NCI-H2107 treated with DMSO at 0.1 percent for 48 hours (cell line): ENCODE results near the gene GOLPH3L.
"Not testable (repeated sequence)": the region's sequence is repeated elsewhere in the genome, so short reads cannot be mapped to it uniquely, and the experiment has no call there.

Experiments
- DNase-seq: peaks from one replicate; lab custom pipeline; 2025; ENCODE audit not compliant: unreplicated experiment; lab: John Stamatoyannopoulos, UW

The GOLPH3L gene

DNA sequence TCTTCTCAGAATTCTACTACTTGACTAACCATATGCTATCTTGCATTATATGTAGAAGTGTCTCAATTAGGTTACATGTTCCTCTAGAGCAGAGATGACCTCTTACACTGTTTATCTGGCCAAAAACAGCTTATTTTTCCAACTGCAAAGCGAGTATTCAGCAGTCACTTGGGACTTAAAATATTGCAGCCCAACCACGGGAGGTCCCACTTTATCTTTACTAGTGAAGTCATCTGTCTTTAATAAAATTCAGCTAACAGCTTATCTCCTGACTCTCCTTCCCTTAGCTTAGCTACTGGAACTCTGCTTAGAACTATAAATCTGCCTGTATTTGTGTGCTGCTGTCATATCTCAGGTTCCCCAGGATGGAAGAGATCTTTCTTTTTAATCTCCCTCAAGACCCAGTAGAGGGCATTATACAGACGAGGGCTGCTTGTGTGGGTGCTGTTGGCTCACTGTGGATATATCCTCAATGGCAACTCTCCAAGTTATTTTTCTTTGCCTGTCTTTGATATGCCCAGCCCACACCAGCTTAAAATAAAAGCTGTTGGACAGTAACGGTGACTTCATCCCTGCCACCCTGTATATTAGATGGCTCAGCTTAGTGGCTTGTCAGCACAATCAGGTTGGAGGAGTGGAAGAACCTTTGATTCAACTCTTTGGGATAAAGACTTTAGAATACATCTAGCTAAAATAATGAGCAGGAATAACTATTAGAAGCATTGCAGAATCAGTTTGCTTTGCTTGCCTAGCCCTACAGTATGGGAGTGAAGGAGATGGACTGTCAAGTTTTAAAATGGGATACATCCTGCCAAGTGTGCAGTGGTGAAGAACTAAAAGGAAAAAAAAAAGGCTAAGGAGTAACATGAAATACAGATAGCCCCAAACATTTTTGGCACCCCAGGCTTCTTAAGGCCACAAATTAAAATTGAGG is 77.1 kb downstream of the GOLPH3L start:
- peak; percentile 20 for DNase-seq

DNA sequence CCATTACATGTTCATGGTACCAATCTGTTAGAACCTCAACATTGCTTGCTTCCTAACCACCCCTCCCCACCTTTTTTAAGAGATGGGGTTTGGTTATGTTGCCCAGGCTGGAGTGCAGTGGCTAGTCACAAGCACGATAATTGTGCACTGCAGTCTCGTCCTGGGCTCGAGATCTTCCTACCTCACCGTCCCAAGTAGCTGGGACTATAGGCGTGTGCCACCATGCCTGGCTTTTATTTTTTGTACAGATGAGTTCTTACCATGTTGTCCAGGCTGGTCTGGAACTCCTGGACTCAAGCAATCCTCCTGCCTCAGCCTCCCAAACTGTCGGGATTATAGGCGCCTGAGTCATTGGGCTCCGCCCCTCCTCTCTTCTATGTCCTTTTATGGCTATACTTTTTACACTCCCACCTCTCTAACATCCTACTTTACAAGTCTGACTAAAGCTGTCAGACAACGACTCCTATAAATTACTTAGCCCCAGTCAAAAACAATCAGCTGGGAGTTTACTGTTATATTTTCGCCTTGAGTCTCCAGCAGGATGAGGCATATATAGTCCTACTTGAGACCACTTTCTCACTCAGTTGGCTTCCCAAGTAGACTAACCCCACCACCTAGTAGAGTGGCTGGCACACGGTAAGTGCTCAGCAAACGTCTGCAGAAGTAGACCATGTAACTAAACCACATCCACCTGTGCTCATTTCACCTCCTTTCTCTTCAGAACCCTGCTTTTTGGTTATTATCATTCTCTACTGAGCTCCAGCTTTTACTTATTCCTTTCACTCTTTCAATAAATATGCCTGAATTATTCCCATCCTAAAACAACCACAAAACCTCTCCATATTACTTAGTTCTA is 81.4 kb downstream of the GOLPH3L start:
- no peak for DNase-seq

DNA sequence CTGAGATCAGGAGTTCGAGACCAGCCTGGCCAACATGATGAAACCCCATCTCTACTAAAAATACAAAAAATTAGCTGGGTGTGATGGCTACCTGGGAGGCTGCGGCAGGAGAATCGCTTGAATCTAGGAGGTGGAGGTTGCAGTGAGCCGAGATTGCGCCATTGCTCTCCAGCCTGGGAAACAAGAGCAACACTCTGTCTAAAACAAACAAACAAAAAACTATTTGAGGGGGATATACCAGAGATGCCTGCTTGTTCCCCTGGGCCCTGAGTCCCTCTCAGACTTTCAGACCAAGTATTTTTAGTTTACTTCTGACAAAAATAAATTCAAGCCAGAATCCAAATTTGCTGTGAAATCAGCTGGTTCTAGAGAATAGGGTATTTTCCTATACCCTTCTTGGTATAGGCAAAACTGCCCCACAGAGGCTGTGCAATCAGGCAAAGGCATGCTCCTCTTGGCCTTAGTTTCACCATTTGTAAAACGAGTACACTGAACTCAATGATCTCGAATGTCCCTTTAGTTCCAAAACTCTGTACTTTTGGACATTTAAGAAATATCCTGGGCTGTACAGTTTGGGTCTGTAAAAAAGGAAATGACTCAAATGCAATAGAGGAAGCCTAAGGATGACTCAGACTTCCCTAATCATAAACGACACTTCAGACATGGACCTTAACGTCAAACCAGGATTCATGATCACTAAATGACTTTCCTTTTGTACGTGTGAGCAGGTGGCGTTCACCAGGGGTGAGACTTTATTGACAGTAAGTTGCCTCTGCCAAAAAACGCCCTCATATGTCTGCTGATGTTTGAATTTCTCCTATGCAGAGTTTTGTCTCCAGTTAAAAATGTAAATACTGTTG is 83.7 kb downstream of the GOLPH3L start:
- peak; percentile 41 for DNase-seq

DNA sequence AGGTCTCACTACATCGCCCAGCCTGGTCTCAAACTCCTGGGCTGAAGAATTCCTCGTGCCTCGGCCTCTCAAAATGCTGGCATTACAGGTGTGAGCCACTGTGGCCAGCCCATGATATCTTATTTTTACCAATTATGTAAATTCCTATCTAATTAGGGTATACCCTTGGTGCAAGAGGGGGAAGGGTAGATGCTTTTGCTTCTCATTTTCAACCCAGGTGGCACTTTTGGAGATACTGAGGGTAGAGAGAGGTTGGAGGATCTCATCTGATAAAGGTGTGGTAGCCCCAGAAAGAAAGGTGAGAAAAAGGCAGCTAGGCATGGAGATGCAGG is 85.0 kb downstream of the GOLPH3L start:
- no peak for DNase-seq

DNA sequence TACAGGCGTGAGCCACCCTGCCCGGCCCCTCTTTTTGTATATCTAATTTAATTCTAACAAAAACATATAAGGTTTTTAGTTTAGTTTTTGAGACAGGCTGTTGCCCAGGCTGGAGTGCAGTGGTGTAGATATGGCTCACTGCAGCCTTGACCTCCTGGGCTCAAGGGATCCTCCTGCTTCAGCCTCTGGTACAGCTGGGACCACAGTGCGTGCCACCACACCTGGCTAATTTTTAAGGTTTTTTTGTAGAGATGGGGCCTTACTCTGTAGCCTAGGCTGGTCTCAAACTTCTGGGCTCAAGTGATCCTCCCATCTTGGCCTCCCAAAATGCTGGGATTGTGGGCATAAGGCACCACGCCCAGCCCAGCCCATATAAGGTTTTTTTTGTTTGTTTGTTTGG is 86.4 kb downstream of the GOLPH3L start:
- no peak for DNase-seq

DNA sequence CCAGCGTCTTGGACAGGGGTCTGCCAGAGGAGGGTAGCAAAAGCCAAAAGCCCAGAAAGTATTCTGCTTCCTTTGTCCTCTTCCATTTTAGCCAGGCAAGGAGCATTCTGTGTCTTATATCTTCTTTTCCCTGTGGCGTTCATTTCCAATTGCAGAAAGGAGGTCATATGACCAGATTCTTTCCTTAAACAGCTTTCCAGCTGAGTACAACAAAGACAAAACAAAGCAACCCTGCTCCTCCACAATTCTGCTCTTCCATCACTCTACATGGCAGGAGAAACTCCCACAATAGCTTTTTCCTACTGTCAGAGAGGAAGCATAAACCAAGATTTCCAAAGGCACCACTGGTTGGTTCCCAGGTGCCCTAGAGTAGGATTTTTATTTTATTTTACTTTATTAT is 87.2 kb downstream of the GOLPH3L start:
- no peak for DNase-seq

DNA sequence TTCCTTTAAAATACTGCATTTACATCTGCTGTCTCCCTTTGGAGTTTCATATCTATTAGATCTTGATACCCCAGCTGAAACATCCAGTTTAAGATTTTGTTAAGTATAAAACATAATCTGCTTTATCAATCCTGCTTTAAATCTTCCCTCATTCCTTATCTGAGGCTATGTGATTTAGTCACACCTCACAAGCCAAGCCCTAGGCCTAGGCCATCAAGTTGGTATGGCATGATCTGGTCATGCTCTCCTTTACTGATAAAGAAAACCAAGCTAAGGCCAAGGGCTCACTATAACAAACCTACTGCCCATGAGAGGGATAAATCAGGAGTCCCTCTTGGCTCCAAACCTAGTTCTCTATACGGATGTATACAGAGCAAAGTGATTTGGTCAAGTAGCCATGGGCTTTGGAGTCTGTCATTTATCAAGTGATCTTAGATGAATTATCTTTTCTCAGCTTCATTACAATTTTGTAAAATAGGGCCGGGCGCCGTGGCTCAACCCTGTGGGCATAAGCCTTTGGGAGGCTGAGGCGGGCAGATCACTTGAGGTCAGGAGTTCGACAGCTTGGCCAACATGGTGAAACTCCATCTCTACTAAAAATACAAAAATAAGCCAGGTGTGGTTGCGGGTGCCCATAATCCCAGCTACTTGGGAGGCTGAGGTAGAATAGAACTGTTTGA is 90.4 kb downstream of the GOLPH3L start:
- DNase-seq: no peak

DNA sequence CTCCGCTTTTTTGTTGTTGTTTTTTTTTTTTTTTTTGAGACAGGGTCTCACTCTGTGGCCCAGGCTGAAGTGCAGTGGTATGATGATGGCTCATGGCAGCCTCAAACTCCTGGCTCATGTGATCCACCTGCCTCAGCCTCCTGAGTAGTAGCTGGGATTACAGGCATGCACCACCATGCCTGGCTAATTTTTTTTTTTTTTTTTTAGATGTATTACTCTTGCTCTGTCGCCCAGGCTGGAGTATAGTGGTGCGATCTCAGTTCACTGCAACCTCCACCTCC is 91.6 kb downstream of the GOLPH3L start:
- not testable (repeated sequence) for DNase-seq

DNA sequence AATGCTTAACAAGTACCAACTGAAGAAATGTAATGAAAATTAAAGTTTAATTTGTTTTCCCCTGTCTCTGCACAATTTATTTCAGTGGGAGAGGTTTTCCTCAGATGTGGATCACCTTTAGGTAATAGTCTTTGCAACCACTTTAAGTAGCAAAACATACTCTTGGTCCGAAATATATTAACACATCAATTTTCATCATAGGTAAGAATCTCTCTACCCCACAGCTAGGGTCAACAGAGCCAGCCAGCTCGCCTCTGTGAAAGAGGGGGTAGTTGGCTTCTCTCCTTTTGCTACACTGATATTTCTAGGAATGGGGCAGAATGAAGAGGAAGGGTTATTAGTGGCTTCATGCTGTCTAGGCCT is 92.7 kb downstream of the GOLPH3L start:
- DNase-seq: no peak

DNA sequence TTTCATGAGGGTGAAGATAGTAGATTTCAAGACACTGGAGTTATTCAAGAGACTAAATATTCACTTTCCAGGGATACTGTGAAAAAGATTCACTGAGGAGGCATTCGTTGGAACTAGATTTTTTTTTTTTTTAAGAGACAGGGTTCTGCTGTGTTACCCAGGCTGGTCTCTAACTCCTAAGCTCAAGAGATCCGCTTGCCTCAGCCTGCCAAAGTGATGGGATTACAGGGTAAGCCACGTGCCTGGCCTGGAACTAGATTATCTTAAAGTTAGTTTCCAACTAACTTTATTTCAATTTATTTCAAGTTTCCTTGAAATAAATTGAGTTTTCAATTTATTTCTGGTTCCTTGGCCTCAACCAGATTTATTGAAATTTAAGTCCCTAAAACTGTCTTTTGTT is 93.2 kb downstream of the GOLPH3L start:
- DNase-seq: no peak

DNA sequence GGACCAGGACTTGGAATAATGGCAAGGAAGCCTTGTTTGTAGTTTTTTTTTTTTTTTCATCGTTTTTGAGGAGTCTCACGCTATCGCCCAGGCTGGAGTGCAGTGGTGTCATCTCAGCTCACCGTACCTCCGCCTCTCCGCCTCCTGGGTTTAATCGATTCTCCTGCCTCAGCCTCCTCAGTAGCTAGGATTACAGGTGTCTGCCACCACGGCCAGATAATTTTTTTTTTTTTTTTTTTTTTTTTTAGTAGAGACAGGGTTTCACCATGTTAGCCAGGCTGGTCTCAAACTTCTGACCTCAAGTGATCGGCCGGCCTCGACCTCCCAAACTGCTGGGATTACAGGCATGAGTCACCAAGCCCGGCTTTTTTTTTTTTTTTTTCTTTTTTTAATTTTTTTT is 94.6 kb downstream of the GOLPH3L start:
- DNase-seq: not testable (repeated sequence)

DNA sequence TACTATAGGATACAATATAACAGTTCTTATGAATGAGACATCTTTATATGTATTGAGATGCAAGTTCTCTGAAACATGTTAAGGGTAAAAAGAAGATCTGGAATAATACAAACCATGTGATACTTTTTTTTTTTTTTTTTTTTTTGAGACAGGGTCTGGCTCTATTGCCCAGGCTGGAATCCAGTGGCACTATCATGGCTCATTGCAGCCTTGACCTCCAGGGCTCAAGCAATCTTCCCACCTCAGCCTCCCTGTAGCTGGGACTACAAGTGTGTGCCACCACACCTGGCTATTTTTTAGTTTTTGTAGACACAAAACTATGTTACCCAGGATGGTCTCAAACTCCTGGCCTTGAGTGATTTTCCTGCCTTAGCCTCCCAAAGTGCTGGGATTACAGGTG is 95.4 kb downstream of the GOLPH3L start:
- no peak for DNase-seq

DNA sequence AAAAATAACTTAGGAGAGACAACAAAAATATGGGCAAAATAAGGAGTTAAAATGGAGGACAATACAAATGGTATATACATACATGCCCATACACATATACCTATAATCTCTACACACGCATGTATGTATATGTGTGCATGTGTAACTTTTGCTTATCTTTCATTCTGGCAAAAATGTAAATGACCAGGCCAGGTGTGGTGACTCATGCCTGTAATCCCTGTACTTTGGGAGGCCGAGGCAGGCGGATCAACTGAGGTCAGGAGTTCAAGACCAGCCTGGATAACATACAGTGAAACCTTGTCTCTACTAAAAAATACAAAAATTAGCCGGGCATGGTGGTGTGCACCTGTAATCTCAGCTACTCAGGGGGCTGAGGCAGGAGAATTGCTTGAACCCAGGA is 98.6 kb downstream of the GOLPH3L start:
- DNase-seq: not testable (repeated sequence)

DNA sequence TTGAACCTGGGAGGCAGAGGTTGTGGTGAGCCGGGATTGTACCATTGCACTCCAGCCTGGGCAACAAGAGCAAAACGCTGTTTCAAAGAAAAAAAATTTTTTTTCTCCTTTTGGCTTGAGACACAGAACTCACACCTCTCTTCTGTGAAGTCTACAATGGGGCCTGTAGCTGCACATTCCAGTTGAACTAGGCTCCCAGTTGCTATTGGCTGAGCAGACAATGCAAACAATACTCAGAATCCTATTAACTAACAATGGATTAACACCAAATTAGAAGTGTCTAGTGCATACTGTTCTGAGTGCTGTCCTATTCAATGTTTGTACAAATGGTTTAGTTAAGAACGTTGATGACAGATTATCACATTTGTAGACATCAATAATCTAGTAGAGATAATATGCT is 100.0 kb downstream of the GOLPH3L start:
- DNase-seq: no peak
